ENCODE results near the gene TSPYL4. TPM values are rescaled to one million over a fixed set of nuclear protein-coding genes. Genes with fewer than 3 reads are reported as not detected.

TSPYL4 gene
- total and polyA plus RNA-seq, 2 donors (not counting 3 experiments of a cell fraction or from before 2014, with no cell fraction given): 24.5 to 43.1 TPM

GRCh38 chr6:116221911-116222310 lies 32.0 kb downstream of the TSPYL4 start:
- Histone ChIP-seq H3K27me3 (ENCODE audit: control insufficient read depth in 2 of 2, insufficient read depth in 2 of 2, low read length in 2 of 2) (no peaks in the 10 kb centered on the region), H3K9me1 (replicated peaks; ENCODE audit: control insufficient read depth, extremely low read depth, insufficient read depth, low read length) (no peaks in the 10 kb centered on the region), H3K4me1 (ENCODE audit: control insufficient read depth, extremely low read depth, insufficient read depth, low read length) (peaks cover 6% of the 10 kb centered on the region), H3K4me3 (replicated peaks in 1 of 3; ENCODE audit: insufficient read depth in 1 of 3, low read depth in 1 of 3, low read length in 3 of 3) (no peak overlapping the region), H3K9me3 (replicated peaks; ENCODE audit: control insufficient read depth, insufficient read depth, low read length) (no peaks in the 10 kb centered on the region), H4K20me1 (replicated peaks; ENCODE audit: control insufficient read depth, extremely low read depth, insufficient read depth, low read length) (no peaks in the 10 kb centered on the region), H3K27ac (ENCODE audit: insufficient read depth, low read depth, low read length) (no peak overlapping the region), H3K9ac (replicated peaks; ENCODE audit: extremely low read depth, insufficient read depth, low read length) (no peak overlapping the region), H3K79me2 (ENCODE audit: control insufficient read depth, insufficient read depth, low read length) (no peaks in the 10 kb centered on the region), H2AFZ (ENCODE audit: low read depth, low read length) (no peak overlapping the region), H3K36me3 (ENCODE audit: control insufficient read depth in 2 of 2, extremely low read depth in 1 of 2, insufficient read depth in 2 of 2, low read length in 2 of 2) (no peaks in the 10 kb centered on the region), H3K4me2 (ENCODE audit: insufficient read depth, low read length) (no peak overlapping the region)
- FAIRE-seq (no peak), DNase-seq (ENCODE audit: low read depth, low spot score) (no peak)
- dilution Hi-C loops (cut with MboI; ENCODE audit: extremely low pct_ligation_motif_present, low sequenced_read_pairs): no loop called here
- ChIA-PET POLR2A (no interaction called here), CTCF (no interaction called here)
- no peak for TF ChIP-seq MAX (IDR thresholded peaks at IDR 0.05; ENCODE audit: insufficient read depth, insufficient read length)
- no peak for TF ChIP-seq POLR2A (IDR thresholded peaks at IDR 0.05; ENCODE audit: low read depth, low read length)
- TF ChIP-seq FOS (IDR thresholded peaks at IDR 0.05; ENCODE audit: borderline replicate concordance, insufficient read depth, low read length): no peak
- no peak for TF ChIP-seq CTCF (IDR thresholded peaks at IDR 0.05; ENCODE audit: extremely low read depth in 1 of 2, insufficient read depth in 1 of 2, low read depth in 1 of 2, low read length in 2 of 2)
- TF ChIP-seq EZH2 (IDR thresholded peaks at IDR 0.05; ENCODE audit: borderline replicate concordance, low read depth, low read length, severe bottlenecking): no peak
- no peak for TF ChIP-seq POLR2AphosphoS5 (IDR thresholded peaks at IDR 0.05; ENCODE audit: insufficient read depth, low read depth, low read length)
- TF ChIP-seq GATA2 (IDR thresholded peaks at IDR 0.05; ENCODE audit: insufficient read depth, insufficient read length, low read depth, low read length): no peak
- intact Hi-C loops (cut with micrococcal nuclease): no loop called here
- no TSS peak for BruUV-seq (replicated peaks)

Measured in endothelial cell of umbilical vein (primary cell).